Panc1 (cell line): ENCODE data around the gene LRP1B. TPM values are rescaled to one million over a fixed set of nuclear protein-coding genes. Genes with fewer than 3 reads are reported as not detected.

Experiments used
- ATAC-seq: fragments of 200-7000 bp; cut with Tn5 transposase; 2 replicates; pipeline ENCODE4 v1.9.1; 2020; ENCODE audit warnings: mild to moderate bottlenecking, moderate library complexity
- BruUV-seq: library from RNA; stranded (reverse); fragments of 400-500 nt; replicated peaks from 2 replicates; lab custom pipeline; 2021; lab: Mats Ljungman, UMichigan
- CTCF ChIA-PET: fragments of 300-600 bp; sonication (Branson Sonifier 250); formaldehyde crosslinking; loops from one replicate; lab custom pipeline; 2022; ENCODE audit warnings: antibody characterized with exemption; lab: Charles Lee
- POLR2A ChIA-PET: fragments of 300-600 bp; sonication (Branson Sonifier 250); formaldehyde crosslinking; loops from one replicate; lab custom pipeline; 2022; ENCODE audit warnings: antibody characterized with exemption; lab: Charles Lee
- DNase-seq: peaks from one replicate; pipeline ENCODE4 v3.0.0-alpha.2; 2010; ENCODE audit warnings: low read depth, low spot score
- H3K27ac ChIP-seq: 2 replicates; pipeline ENCODE4 v1.5.1; 2011; ENCODE audit warnings: mild to moderate bottlenecking, low read length, inconsistent platforms
- H3K27me3 ChIP-seq: fragments of 200-500 bp; sonication (Bioruptor generic); 2 replicates; pipeline ENCODE4 v1.6.0; 2014; ENCODE audit warnings: low read length, inconsistent platforms; ENCODE audit not compliant: control insufficient read depth, insufficient read depth
- H3K36me3 ChIP-seq: fragments of 200-500 bp; sonication (Bioruptor generic); 2 replicates; pipeline ENCODE4 v1.5.1; 2014; ENCODE audit warnings: inconsistent platforms, mild to moderate bottlenecking, low read length, moderate library complexity; ENCODE audit not compliant: control insufficient read depth, insufficient read depth
- H3K4me1 ChIP-seq: 2 replicates; pipeline ENCODE4 v1.5.1; 2011; ENCODE audit warnings: inconsistent platforms, mild to moderate bottlenecking, low read length, moderate library complexity; ENCODE audit not compliant: control insufficient read depth, insufficient read depth
- H3K4me3 ChIP-seq, 2 experiments: 2 replicates each; pipeline ENCODE4 v1.5.1; 2011 to 2012; ENCODE audit warnings: low read depth in 2 of 2, low read length in 2 of 2, mild to moderate bottlenecking in 2 of 2, inconsistent platforms in 1 of 2, moderate library complexity in 1 of 2
- H3K9me3 ChIP-seq: fragments of 200-500 bp; sonication (Bioruptor generic); 2 replicates; pipeline ENCODE4 v1.5.1; 2014; ENCODE audit warnings: low read depth, mild to moderate bottlenecking, inconsistent platforms, low read length, moderate library complexity; ENCODE audit not compliant: control insufficient read depth, insufficient read depth
- POLR2AphosphoS5 ChIP-seq: IDR thresholded peaks from 2 replicates; pipeline ENCODE4 v1.6.1; 2012; ENCODE audit warnings: mild to moderate bottlenecking, low read depth, low read length, moderate library complexity
- SIN3A ChIP-seq: IDR thresholded peaks from 2 replicates; pipeline ENCODE4 v1.6.1; 2012; ENCODE audit warnings: low read depth, mild to moderate bottlenecking, low read length, moderate library complexity, borderline replicate concordance; ENCODE audit not compliant: insufficient read depth
- TCF7L2 ChIP-seq: IDR thresholded peaks from 2 replicates; pipeline ENCODE4 v1.6.1; 2011; ENCODE audit warnings: mild to moderate bottlenecking, low read depth, low read length, inconsistent platforms
- in situ Hi-C: cut with HindIII; loops from 2 replicates; pipeline ENCODE4 v1.10.0; 2016; ENCODE audit warnings: low sequenced_read_pairs, low pct_unique_long_range_greater_than_20kb
- intact Hi-C: fragments of 100-400 bp; cut with micrococcal nuclease; formaldehyde crosslinking; loops from one replicate; pipeline ENCODE4 v1.10.0; 2022; ENCODE audit not compliant: unreplicated experiment
- total RNA-seq: library from RNA; stranded (reverse); gene quantifications from one replicate; pipeline ENCODE4 v1.2.1, GENCODE V29; 2021; ENCODE audit not compliant: unreplicated experiment
- TF ChIP-seq, protein P1 (sequence below): fragments of 450-650 bp; IDR thresholded peaks from 2 replicates; pipeline ENCODE4 v1.5.1; 2017; ENCODE audit warnings: mild to moderate bottlenecking
- TF ChIP-seq, protein P2 (sequence below), 2 experiments: IDR thresholded peaks; 2 replicates each; pipeline ENCODE4 v1.6.1; 2011 to 2012; ENCODE audit warnings: low read depth in 2 of 2, control low read depth in 1 of 2, low read length in 1 of 2, mild to moderate bottlenecking in 1 of 2, moderate library complexity in 1 of 2; ENCODE audit not compliant: insufficient read depth in 1 of 2

Gene LRP1B
- total RNA-seq, 1 experiment from 2014 or later: 0.54 TPM

DNA sequence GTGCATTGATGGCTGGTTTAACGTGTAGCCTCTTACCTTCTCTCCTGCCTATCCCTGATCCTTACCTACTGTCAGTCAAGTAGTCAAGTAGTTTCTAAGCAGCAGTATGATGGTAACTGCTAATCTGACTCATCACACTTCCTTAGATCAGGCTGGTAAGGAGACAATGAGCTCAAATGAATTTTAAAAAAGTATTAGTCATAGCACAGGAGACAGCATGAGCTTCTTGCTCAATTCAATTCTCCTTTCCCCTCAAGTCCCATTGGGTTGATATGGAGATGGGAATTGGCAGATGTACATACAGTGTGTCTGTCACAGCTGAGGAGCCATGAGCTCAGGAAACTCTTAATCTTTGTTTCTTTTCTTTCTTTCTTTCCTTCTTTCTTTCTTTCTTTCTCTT lies 799.7 kb downstream of the LRP1B start:
- intact Hi-C loops (no loop called here), in situ Hi-C loops (no loop called here)
- H3K27ac ChIP-seq: no peak overlapping the region
- DNase-seq: peak; percentile 7
- no peaks in the 10 kb centered on the region for H3K27me3 ChIP-seq
- POLR2A ChIA-PET: no interaction called here
- CTCF ChIA-PET: no interaction called here
- BruUV-seq: no TSS peak
- no peak for ATAC-seq
- no peaks in the 10 kb centered on the region for H3K9me3 ChIP-seq
- no peaks in the 10 kb centered on the region for H3K36me3 ChIP-seq
- H3K4me3 ChIP-seq: no peak overlapping the region
- TF ChIP-seq, protein P1, sequence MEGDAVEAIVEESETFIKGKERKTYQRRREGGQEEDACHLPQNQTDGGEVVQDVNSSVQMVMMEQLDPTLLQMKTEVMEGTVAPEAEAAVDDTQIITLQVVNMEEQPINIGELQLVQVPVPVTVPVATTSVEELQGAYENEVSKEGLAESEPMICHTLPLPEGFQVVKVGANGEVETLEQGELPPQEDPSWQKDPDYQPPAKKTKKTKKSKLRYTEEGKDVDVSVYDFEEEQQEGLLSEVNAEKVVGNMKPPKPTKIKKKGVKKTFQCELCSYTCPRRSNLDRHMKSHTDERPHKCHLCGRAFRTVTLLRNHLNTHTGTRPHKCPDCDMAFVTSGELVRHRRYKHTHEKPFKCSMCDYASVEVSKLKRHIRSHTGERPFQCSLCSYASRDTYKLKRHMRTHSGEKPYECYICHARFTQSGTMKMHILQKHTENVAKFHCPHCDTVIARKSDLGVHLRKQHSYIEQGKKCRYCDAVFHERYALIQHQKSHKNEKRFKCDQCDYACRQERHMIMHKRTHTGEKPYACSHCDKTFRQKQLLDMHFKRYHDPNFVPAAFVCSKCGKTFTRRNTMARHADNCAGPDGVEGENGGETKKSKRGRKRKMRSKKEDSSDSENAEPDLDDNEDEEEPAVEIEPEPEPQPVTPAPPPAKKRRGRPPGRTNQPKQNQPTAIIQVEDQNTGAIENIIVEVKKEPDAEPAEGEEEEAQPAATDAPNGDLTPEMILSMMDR: no peak
- TF ChIP-seq TCF7L2: no peak
- TF ChIP-seq SIN3A: no peak
- no peak for TF ChIP-seq POLR2AphosphoS5
- TF ChIP-seq, protein P2, sequence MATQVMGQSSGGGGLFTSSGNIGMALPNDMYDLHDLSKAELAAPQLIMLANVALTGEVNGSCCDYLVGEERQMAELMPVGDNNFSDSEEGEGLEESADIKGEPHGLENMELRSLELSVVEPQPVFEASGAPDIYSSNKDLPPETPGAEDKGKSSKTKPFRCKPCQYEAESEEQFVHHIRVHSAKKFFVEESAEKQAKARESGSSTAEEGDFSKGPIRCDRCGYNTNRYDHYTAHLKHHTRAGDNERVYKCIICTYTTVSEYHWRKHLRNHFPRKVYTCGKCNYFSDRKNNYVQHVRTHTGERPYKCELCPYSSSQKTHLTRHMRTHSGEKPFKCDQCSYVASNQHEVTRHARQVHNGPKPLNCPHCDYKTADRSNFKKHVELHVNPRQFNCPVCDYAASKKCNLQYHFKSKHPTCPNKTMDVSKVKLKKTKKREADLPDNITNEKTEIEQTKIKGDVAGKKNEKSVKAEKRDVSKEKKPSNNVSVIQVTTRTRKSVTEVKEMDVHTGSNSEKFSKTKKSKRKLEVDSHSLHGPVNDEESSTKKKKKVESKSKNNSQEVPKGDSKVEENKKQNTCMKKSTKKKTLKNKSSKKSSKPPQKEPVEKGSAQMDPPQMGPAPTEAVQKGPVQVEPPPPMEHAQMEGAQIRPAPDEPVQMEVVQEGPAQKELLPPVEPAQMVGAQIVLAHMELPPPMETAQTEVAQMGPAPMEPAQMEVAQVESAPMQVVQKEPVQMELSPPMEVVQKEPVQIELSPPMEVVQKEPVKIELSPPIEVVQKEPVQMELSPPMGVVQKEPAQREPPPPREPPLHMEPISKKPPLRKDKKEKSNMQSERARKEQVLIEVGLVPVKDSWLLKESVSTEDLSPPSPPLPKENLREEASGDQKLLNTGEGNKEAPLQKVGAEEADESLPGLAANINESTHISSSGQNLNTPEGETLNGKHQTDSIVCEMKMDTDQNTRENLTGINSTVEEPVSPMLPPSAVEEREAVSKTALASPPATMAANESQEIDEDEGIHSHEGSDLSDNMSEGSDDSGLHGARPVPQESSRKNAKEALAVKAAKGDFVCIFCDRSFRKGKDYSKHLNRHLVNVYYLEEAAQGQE (IDR thresholded peaks at IDR 0.05; ENCODE audit: insufficient read depth in 1 of 2, low read depth in 2 of 2, low read length in 1 of 2): no peak
- H3K4me1 ChIP-seq: no peaks in the 10 kb centered on the region

DNA sequence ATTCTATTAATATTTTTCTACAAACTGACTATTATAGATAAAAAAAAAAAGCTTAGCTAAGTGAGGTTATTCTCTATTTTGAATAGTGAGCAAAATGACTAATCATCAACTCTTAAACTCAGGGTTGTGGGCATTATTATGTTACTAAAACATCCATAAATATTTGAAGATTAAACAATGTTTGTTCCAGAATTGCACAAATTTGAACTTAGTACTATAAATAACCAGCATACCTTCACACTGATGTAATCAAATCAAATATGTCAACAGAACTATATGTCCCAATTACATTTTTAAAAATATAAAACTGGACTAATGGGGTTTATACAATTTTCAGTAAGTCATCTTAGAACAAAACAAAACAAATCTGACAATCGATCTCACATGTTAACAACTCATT lies 800.9 kb downstream of the LRP1B start:
- DNase-seq (no peak), ATAC-seq (no peak)
- Histone ChIP-seq H3K27ac (no peak overlapping the region), H3K4me3 (no peak overlapping the region), H3K9me3 (no peaks in the 10 kb centered on the region), H3K36me3 (no peaks in the 10 kb centered on the region), H3K27me3 (no peaks in the 10 kb centered on the region), H3K4me1 (no peaks in the 10 kb centered on the region)
- in situ Hi-C loops: no loop called here
- intact Hi-C loops: no loop called here
- no TSS peak for BruUV-seq
- CTCF ChIA-PET: interaction anchor here (0.6 kb wide), 1 partner anchor 708 kb away, joined by 3 read pairs; no protein-coding TSS in a partner anchor
- POLR2A ChIA-PET: interaction anchor here (0.7 kb wide), 1 partner anchor 133 kb away, joined by 3 read pairs; no protein-coding TSS in a partner anchor
- TF ChIP-seq TCF7L2 (no peak), POLR2AphosphoS5 (no peak), SIN3A (no peak)
- TF ChIP-seq, protein P1: no peak
- TF ChIP-seq, protein P2 (IDR thresholded peaks at IDR 0.05; ENCODE audit: insufficient read depth in 1 of 2, low read depth in 2 of 2, low read length in 1 of 2): no peak
